Cerebellar nuclear complex (tissue), 1 donor: Measurements from ENCODE around the gene NKAP.
A peak's percentile ranks its signal among the peaks of the same experiment; 100 is the strongest.
"Not testable (repeated sequence)": the region's sequence is repeated elsewhere in the genome, so short reads cannot be mapped to it uniquely, and the experiment has no call there.

Experiments
- DNase-seq, 2 experiments: peaks; one replicate each; lab custom pipeline; 2025; lab: John Stamatoyannopoulos, UW

Gene NKAP

DNA sequence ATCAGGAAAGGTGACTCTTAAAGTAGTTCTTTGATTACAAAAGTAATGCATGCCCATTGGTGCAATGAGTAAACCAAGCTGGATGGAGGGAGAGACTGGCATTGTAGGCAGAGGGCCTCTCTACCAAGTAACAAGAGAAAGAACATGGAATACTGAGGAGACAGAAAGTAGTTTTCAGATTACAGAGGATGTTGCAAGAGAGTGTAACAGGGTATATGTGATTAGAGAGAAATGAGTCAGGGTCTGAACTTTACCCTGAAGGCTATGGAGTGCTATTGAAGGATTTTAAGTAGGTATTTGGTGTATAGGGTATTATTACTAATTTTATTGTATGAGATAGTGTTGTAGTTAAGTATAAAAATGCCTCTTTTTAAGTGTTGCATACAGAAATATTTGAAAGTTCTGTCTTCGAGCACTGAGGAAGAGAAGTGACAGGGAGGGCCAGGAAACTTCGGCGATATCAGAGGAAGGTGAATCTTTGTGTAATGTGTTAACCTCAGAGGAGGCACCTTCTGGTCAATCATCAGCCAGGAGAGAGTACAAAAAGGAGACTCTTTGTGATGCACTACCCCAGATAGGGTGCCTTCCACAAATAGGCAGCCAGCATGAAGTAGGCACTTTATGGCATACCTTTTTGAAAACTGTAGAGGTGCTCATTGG lies 8.2 kb downstream of the NKAP start:
- no peak for DNase-seq

DNA sequence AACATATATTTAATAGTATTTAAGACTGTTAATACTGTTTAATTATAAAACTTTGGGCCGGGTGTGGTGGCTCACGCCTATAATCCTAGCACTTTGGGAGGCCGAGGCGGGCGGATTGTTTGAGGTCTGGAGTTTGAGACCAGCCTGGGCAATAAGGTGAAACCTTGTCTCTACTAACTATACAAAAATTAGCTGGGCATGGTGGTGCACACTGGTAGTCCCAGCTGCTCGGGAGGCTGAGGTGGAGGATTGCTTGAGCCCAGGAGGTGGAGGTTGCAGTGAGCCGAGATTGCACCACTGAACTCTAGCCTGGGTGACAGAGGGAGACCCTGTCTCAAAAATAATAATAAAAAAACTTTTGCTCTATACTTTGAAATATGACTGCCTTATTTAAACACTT lies 21.2 kb downstream of the NKAP start:
- DNase-seq, result not testable (repeated sequence)

DNA sequence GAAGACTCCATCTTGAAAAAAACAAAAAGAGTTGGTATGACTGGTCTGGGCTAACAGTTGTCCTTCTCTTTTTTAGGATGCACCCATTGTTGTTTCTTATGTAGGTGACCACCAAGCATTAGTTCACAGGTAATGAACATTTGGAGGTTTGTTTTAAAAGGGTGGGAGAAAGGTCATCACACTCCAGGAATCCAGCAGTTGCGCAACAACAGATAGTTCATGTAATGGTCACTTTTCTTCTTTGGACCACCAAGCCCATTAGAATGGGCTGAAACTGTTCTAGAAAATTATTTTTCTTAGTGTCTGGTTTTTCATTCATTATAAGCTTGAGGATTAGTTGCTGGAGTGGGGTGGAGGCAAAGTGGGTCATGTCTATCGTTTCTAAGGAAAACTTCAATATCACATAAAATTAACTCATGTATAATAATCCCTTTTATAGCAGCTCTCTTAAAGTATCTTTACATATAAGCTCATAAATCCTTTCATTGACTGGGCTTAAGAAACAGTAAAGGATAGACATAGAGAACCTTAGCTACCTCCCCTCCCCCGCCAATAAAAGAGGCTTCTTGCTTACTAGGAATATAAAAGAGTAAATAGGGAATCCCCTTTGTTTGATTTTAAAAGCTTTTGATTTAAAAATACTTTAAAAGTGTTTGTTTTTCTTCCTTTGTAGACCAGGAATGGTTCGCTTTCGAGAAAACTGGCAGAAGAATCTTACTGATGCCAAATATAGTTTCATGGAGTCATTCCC lies 23.5 kb downstream of the NKAP start:
- DNase-seq, result no peak

DNA sequence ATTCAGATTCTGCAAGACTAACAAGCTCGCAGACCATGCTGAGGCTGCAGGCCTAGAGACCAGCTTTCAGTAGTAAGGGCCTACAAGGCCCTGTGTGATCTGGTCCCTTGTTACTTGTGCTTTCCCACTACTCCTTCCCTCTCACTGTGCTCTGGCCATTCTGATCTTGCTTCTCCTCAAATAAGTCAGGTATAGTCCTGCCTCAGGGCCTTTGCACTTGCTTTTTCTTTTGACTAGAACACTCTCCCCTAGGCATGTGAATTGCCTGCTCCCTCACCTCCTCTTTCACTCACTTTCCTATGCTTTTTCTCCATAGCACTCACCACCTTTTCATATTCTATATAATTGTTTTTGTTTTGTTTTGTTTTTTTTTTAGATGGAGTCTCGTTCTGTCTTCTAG lies 25.7 kb downstream of the NKAP start:
- no peak for DNase-seq

DNA sequence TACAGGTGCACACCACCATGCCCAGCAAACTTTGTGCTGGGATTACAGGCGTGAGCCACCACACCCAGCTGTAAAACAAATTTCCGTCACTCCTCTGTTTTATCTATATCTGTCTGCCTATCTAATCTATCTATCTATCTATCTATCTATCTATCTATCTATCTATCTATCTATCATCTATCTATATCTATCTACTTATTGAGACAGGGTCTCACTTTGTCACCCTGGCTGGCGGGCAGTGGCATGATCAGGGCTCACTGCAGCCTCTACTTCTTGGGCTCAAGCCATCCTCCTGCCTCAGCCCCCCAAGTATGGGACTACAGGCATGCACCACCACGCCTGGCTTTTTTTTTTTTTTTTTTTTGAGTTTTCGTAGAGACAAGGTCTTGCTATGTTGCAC lies 27.2 kb downstream of the NKAP start:
- DNase-seq, result no peak

DNA sequence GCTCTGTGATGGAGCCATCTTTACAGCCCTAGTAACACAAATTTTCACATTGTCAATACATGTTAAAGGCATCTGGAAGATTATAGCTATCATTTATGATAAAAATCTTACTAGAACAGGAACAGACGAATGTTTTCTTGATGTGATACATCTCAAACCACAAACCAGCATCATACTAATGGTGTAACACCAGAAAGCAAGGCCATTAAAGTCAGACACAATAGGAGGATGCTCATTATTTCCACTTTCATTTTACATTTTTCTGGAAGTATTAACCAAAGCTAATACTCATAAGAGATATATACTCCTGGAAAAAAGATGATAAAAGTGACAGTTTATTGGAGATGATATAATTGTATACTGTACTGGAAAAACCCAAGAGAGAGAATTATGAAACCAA lies 42.6 kb downstream of the NKAP start:
- no peak for DNase-seq

DNA sequence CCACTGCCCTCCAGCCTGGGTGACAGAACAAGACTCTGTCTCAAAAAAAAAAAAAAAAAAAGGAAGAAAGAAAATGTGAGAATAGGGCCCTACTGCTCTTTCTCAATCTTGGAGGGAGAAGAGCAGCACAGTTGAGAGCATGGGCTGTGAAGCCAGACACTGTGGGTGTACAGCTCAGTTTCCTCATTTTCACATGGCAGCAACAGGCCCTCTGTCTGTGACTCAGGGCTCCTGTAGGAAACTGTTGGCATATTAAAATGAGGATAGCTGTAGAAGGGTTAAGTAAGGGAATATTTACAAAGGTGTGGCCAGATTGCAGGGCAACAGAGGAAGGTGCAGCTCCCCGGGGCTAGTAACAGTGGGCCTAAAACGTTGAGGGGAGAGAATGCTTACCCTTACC lies 44.4 kb downstream of the NKAP start:
- no peak for DNase-seq

DNA sequence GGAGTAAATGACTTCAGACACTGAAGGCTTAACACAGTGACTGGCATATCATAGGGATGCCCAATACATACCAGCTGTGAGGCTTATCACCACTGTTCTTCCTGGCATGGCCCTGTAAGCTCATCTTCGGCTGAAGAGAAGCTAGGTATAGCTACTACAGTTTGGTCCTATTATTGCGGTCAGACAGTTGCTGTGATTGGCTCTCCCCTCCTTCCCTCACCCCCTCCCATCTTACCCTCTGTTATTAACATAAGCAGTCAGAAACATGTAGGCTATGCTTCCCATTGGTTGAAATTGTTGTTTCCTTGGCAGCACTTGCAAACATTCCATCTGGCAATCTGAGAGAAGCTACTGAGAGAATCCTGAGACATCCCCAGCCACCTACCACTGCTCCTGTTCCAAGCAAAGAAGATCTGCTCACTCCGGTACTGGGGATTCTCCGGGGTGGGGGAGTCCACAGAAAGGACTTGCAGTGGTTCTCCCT lies 47.7 kb downstream of the NKAP start, which contains the start of gene AKAP14:
AKAP14 (plus strand) TSS at position 51 of the 484 bp plus-strand sequence. CDS start 7,331 bp downstream, outside the sequence.
- no peak for DNase-seq

DNA sequence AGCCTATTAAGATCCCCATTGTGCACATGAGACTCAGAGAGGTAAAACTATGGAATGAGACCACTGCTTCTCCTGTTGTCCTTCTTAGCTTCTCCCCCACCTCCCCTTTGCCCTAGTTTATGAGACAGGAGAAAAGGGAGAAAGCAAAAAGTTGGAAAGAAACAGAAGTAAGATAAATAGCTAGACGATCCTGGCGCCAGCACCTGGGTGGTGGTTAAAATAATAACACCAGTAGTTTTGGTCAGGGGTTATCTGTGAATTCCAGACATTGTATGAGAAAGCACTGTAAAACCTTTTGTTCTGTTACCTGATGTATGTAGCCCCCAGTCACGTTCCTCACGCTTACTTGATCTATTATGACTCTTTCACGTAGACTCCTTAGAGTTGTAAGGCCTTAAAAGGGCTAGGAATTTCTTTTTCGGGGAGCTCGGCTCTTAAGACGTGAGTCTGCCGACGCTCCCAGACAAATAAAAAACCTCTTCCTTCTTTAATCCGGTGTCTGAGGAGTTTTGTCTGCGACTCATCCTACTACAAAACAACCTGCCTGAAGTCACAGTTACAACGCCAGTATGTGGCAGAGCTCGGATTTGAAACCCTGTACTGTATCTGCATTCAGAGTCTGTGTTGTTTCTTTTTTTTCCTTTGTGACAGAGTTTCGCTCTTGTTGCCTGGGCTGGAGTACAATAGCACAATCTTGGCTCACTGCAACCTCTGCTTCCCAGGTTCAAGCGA lies 51.4 kb downstream of the NKAP start:
- DNase-seq, result not testable (repeated sequence)

DNA sequence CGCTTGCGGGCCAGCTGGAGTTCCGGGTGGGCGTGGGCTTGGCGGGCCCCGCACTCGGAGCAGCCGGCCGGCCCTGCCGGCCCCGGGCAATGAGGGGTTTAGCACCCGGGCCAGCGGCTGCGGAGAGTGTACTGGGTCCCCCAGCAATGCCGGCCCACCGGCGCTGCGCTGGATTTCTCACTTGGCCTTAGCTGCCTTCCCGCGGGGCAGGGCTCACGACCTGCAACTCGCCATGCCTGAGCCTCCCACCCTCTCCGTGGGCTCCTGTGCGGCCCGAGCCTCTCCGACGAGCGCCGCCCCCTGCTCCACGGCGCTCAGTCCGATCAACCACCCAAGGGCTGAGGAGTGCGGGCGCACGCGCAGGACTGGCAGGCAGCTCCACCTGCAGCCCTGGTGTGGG lies 52.9 kb downstream of the NKAP start:
- DNase-seq, result not testable (repeated sequence)

DNA sequence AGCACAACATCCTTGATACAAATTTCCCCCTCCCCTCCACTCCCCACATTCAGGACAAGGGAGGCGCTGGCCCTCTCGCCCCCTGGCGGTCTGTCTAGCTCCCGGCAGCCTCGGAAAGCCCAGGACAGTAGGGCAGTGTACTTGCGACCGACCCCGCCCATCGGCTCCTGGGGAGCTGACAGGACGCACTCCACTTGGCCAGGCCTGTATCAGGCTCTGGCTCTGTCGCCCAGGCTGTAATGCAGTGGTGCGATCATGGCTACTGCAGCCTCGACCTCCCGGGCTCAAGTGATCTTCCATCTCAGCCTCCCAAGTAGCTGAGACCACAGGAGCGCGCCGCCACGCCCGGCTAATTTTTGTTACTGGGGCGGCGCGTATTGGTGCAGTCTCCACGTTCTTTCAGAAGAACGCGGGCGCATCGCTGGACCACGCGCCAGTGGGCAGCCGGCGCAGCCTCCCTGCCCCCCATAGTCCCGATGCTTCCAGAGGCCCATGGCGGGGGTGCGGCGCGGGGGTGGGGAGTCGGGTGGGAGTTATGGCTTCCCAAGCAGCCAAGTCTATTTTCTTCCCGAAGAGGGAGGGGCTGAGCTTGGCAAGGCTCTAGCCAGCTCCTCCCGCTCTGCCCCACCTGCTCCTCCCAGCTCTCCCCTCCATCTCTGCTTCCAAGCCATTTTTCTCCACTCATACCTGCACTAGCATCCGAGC lies 55.7 kb downstream of the NKAP start:
- no peak for DNase-seq

DNA sequence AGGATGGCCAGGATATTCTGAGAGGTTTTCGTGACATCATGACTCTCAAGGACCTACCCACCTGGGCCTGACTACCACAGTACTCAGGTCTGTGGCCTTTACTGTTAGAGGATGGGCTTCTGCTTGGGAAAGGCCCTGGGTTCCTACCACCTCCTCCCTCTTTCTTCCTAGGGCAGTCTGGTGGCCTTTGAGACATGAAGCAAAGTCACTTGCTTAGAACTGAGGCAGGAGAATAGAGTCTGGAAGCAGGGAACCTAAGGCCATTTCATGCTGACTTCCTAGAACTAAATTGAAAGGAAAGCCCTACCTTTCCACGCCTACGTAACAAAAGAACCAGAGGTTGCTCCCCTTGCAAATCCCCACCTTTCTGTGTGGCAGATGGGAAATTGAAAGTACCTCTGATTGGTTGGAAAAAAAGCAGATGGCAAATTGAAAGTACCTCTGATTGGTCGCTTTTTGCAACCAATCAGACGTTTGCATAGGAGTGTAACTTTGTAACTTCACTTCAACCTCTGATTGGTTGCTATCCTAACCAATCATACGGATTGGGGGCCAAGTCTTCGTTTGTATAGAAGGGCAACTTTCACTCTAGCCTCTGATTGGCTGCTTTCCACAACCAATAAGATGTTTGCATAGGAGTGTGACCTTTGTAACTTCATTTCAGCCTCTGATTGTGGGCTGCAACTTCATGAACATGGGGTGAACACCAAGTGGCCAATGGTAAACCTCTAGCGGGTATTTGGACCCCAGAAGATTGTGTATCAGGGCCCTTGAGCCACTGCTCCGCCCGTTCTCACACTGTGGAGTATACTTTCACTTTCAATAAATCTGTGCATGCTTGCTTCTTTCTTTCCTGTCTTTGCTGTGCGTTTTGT lies 57.8 kb downstream of the NKAP start:
- no peak for DNase-seq

DNA sequence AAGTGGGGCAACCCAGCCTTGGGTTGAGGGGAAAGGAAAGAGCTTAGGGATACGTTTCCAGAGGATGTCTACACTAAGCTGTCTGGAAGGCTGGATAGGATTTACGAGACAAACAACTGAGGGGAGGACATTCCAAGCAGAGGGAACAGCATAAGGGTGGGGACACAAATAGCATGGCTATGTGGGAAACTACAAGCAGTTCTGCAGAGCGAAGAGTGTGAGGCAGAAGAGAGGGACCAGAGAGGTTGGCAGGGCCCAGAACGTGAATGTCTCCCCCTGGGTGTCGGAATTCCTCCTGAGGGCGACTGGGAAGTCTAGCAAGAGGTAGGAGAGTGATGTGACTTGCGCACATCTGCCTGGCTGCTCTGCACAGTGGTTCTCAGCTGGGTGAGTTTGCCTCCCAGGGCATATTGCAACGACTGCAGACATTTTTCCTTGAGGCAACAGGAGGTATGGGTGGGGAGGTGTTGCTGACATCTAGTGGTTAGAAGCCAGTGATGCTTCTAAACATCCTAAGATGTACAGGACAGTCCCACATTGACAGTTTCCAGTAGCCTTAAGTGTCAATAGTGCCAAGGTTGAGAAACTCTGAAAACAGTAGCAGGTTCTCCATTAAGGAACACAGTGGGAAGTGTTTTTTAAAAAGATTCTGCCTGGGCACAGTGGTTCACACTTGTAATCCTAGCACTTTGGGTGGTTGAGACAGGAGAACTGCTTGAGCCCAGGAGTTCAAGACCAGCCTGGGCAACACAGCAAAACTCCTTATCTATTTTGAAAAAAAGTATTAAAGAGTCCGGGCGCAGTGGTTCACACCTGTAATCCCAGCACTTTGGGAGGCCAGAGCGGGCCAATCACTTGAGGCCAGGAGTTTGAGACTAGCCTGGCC lies 62.8 kb downstream of the NKAP start:
- no peak for DNase-seq

DNA sequence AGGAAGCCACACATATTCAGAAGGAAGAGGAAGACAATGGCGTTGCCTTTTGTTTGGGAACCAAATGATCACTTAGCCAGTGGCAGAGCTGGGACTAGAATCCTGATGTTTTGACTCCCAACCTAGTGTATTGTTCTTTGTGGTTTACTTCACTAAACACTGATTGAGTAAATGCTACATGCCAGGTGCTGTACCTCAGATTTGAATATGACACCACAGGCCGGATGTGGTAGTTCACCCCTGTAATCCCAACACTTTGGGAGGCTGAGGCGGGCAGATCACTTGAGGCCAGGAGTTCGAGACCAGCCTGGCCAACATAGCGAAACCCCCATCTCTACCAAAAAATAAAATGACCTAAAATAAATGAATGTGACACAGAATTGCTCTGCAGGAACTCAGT lies 63.5 kb downstream of the NKAP start:
- no peak for DNase-seq

DNA sequence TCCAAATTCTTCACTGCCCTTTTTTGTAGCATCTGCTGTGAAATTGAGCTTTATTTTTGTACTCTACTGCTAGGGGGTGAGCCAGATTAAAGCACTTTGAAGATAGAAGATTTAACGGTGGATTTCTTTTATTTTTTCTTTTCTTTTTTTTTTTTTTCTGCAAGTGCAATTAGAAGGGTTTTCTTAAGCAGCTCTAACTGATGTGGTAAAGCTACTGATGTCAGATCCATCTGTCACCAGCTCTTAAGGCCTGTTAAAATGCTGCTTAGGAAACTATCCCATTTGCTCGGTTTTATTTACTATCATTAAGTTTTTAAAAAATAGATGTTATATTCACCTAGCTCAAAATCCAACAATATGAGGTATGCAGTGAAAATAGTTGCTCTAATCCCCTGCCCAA lies 64.8 kb downstream of the NKAP start:
- DNase-seq, result no peak

DNA sequence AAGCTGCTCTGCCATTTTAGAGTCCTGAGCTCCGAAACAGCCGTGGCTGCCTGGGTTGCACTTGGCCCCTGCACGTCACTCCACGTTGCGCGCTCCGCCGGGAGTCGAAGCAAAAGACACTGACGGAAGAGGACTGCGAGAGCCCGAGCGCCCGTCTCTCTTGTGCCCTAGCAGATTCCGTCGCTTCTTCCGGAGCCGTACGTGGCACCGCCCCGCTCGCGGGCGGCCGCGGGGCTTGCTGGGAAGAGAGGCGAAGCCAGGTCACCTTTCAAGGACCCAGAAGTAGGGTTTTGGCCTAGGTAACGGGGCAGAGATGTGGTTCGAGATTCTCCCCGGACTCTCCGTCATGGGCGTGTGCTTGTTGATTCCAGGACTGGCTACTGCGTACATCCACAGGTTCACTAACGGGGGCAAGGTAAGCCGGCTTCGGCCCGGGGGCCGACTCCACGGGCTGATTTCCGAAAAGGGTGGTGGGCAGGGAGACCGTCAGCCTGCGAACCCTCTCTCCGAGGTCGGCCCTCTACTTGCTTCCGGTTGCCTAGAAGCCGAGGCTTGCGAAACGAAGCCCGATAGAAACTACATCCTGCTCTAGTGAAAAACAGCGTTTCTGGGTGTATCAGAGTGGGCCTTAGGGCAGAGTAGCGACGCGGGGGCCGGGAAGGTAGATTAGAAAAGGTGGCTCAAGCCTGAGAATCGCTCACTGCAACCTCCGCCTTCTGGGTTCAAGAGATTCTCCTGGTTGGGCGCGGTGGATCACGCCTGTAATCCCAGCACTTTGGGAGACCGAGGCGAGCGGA lies 71.8 kb downstream of the NKAP start, which contains the start of the genes NDUFA1 and RNF113A:
NDUFA1 (plus strand) TSS at position 234 of the 797 bp plus-strand sequence; CDS start at position 314, 80 bp downstream.
RNF113A (minus strand) TSS at position 135 of the 797 bp plus-strand sequence; CDS start at position 15, 120 bp downstream.
- peak; percentile 22 to 62 for DNase-seq

DNA sequence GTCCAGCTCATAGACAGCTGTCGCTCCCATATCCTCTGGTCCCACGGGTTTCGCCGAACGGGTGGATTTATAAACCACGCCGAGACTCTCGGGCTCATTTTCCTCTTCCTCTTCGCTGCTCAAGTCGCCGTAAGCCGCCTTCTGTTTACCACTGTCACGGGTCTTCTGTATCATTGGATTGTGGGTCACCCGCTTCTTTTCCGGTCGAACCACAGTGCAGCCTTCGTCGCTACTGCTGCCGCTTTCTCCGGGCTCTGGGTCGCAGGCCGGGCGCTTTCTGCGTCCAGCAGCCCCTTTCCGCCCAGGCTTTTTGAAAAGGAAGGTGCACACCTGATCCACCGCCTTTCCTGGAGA lies 72.3 kb downstream of the NKAP start:
- no peak for DNase-seq
